ENCODE measurements around the gene CDK5RAP1. TPM values are rescaled to one million over a fixed set of nuclear protein-coding genes. Genes with fewer than 3 reads are reported as not detected.

CDK5RAP1 gene
- polyA plus RNA-seq, 1 donor (not counting 4 experiments of a cell fraction or from before 2014, with no cell fraction given), result 34.0 TPM

DNA sequence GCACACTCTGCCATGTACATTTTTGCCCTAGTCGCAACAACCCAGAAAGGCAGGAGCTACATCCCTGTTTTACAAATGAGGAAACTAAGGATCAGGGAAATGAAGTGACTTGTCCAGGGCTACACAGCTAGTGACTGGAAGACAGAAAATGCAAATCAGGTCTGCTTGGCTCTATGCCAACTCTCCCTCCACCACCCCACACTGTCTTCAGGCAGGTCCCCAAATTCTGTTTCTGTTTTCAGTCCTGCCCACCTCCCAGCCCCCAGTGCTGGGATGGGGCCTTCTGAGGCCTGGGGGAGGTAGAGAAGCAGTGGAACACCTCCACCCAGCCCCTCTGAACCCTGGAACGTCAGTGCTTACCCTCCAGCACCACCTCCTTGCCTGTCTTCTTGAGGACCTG lies 37.2 kb upstream of the CDK5RAP1 start:
- H4K20me1 ChIP-seq (ENCODE audit: control insufficient read depth, extremely low read depth, insufficient read depth, low read length), result no peaks in the 10 kb centered on the region

DNA sequence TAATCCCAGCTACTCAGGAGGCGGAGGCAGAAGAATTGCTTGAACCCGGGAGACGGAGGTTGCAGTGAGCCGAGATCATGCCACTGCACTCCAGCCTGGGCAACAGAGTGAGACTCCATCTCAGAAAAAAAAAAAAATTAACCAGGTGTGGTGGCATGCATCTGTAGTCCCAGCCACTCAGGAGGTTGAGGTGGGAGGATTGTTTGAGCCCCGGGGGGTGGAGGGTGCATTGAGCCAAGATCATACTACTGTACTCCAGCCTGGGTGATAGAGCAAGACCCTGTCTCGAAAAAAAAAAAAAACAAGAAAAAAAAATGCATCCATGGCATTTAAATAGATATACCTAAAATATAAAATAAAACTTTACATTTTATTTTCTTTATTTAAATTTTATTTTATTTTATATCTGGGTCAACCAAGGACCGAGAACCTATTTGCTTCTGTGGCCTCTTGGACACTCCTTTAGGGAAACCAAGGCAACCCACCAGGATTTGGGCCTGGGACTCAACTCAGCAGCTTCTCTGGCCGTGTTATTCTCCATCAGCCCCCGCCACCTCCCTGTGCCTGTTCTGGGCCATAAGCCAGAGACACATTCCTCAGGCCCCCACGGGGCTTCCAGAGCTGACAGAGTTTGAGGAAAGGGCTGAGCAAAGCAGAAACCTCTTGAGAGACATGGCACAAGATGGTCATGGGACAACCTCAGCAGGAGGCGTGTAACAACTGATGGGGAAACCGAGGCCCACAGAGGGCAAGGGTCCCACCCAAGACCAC lies 36.0 kb upstream of the CDK5RAP1 start:
- no peaks in the 10 kb centered on the region for H3K9me3 ChIP-seq (ENCODE audit: control insufficient read depth, low read depth, low read length)
- no peaks in the 10 kb centered on the region for H3K27me3 ChIP-seq (ENCODE audit: control insufficient read depth, extremely low read depth, insufficient read depth, low read length)
- no peak overlapping the region for H2AFZ ChIP-seq (ENCODE audit: control insufficient read depth, low read length)
- H3K36me3 ChIP-seq (ENCODE audit: control insufficient read depth in 2 of 2, extremely low read depth in 1 of 2, insufficient read depth in 2 of 2, low read length in 2 of 2), result peaks cover 0 to 1% of the 10 kb centered on the region in 2 experiments
- FAIRE-seq (no peak), DNase-seq (ENCODE audit: low read depth, low spot score) (no peak)
- no peak overlapping the region for H3K4me3 ChIP-seq (ENCODE audit: control insufficient read depth in 2 of 3, extremely low read depth in 1 of 3, insufficient read depth in 2 of 3, low read depth in 1 of 3, low read length in 3 of 3)
- no peaks in the 10 kb centered on the region for H4K20me1 ChIP-seq (ENCODE audit: control insufficient read depth, extremely low read depth, insufficient read depth, low read length)
- no peaks in the 10 kb centered on the region for H3K79me2 ChIP-seq (ENCODE audit: control insufficient read depth, insufficient read depth, low read length)
- no peak overlapping the region for H3K9ac ChIP-seq (ENCODE audit: control insufficient read depth, extremely low read depth, insufficient read depth, low read length)
- TF ChIP-seq, protein P1, sequence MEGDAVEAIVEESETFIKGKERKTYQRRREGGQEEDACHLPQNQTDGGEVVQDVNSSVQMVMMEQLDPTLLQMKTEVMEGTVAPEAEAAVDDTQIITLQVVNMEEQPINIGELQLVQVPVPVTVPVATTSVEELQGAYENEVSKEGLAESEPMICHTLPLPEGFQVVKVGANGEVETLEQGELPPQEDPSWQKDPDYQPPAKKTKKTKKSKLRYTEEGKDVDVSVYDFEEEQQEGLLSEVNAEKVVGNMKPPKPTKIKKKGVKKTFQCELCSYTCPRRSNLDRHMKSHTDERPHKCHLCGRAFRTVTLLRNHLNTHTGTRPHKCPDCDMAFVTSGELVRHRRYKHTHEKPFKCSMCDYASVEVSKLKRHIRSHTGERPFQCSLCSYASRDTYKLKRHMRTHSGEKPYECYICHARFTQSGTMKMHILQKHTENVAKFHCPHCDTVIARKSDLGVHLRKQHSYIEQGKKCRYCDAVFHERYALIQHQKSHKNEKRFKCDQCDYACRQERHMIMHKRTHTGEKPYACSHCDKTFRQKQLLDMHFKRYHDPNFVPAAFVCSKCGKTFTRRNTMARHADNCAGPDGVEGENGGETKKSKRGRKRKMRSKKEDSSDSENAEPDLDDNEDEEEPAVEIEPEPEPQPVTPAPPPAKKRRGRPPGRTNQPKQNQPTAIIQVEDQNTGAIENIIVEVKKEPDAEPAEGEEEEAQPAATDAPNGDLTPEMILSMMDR (optimal IDR thresholded peaks at IDR 0.05 in 1 of 3, IDR thresholded peaks at IDR 0.05 in 1 of 3, conservative IDR thresholded peaks at IDR 0.05 in 1 of 3; ENCODE audit: extremely low read depth in 1 of 3, insufficient read depth in 2 of 3, low read length in 3 of 3), result no peak
- TF ChIP-seq EZH2 (IDR thresholded peaks at IDR 0.05; ENCODE audit: low read length), result no peak
- no peaks in the 10 kb centered on the region for H3K4me1 ChIP-seq (ENCODE audit: control insufficient read depth, extremely low read depth, insufficient read depth, low read length)
- H3K27ac ChIP-seq (ENCODE audit: control insufficient read depth, insufficient read depth, low read length), result no peak overlapping the region
- no peaks in the 10 kb centered on the region for H3K9me1 ChIP-seq (ENCODE audit: control insufficient read depth, extremely low read depth, insufficient read depth, low read length)
- dilution Hi-C loops (cut with MboI; ENCODE audit: extremely low pct_ligation_motif_present, low sequenced_read_pairs), result no loop called here
- no peak overlapping the region for H3K4me2 ChIP-seq (ENCODE audit: control insufficient read depth, extremely low read depth, insufficient read depth, low read depth, low read length)

More for the DNA sequence above, 37.2 kb upstream of the CDK5RAP1 start:
- FAIRE-seq (no peak), DNase-seq (ENCODE audit: low read depth, low spot score) (no peak)
- no peak overlapping the region for H3K4me2 ChIP-seq (ENCODE audit: control insufficient read depth, extremely low read depth, insufficient read depth, low read depth, low read length)
- H3K27ac ChIP-seq (ENCODE audit: control insufficient read depth, insufficient read depth, low read length), result no peak overlapping the region
- peaks cover 0 to 1% of the 10 kb centered on the region in 2 experiments for H3K36me3 ChIP-seq (ENCODE audit: control insufficient read depth in 2 of 2, extremely low read depth in 1 of 2, insufficient read depth in 2 of 2, low read length in 2 of 2)
- peaks cover 7% of the 10 kb centered on the region for H3K27me3 ChIP-seq (ENCODE audit: control insufficient read depth, extremely low read depth, insufficient read depth, low read length)
- dilution Hi-C loops (cut with MboI; ENCODE audit: extremely low pct_ligation_motif_present, low sequenced_read_pairs), result no loop called here
- TF ChIP-seq EZH2 (IDR thresholded peaks at IDR 0.05; ENCODE audit: low read length), result no peak
- TF ChIP-seq, protein P1 (optimal IDR thresholded peaks at IDR 0.05 in 1 of 3, IDR thresholded peaks at IDR 0.05 in 1 of 3, conservative IDR thresholded peaks at IDR 0.05 in 1 of 3; ENCODE audit: extremely low read depth in 1 of 3, insufficient read depth in 2 of 3, low read length in 3 of 3), result no peak
- H3K9me1 ChIP-seq (ENCODE audit: control insufficient read depth, extremely low read depth, insufficient read depth, low read length), result no peaks in the 10 kb centered on the region
- no peak overlapping the region for H3K9ac ChIP-seq (ENCODE audit: control insufficient read depth, extremely low read depth, insufficient read depth, low read length)
- no peaks in the 10 kb centered on the region for H3K79me2 ChIP-seq (ENCODE audit: control insufficient read depth, insufficient read depth, low read length)
- no peaks in the 10 kb centered on the region for H3K9me3 ChIP-seq (ENCODE audit: control insufficient read depth, low read depth, low read length)
- no peaks in the 10 kb centered on the region for H3K4me1 ChIP-seq (ENCODE audit: control insufficient read depth, extremely low read depth, insufficient read depth, low read length)
- H3K4me3 ChIP-seq (ENCODE audit: control insufficient read depth in 2 of 3, extremely low read depth in 1 of 3, insufficient read depth in 2 of 3, low read depth in 1 of 3, low read length in 3 of 3), result no peak overlapping the region
- no peak overlapping the region for H2AFZ ChIP-seq (ENCODE audit: control insufficient read depth, low read length)
